Choroid plexus epithelial cell (primary cell): Measurements from ENCODE around the gene PCDHGB2.
"Not testable (repeated sequence)": the region's sequence is repeated elsewhere in the genome, so short reads cannot be mapped to it uniquely, and the experiment has no call there.

Experiments used
- DNase-seq: peaks from one replicate; pipeline ENCODE4 v3.0.0-alpha.2; 2010; ENCODE audit warnings: low read depth
- H3K4me3 ChIP-seq: 2 replicates; pipeline ENCODE4 v1.5.1; 2011; ENCODE audit warnings: low read depth, mild to moderate bottlenecking, control low read depth, low read length, moderate library complexity
- CTCF ChIP-seq: conservative IDR thresholded peaks from 2 replicates; pipeline ENCODE4 v1.5.1; 2011; ENCODE audit warnings: low read depth, mild to moderate bottlenecking, control low read depth, inconsistent platforms, low read length, moderate library complexity

PCDHGB2 gene

GRCh38 chr5:141392429-141393198 is 32.8 kb downstream of the PCDHGB2 start, which contains the start of gene PCDHGA8:
Gene PCDHGA8, plus strand, starts transcription at chr5:141392633. Its CDS starts 181 bp downstream, at chr5:141392814.
- no peak within 1 kb of the TSS for H3K4me3 ChIP-seq
- peak; percentile 8 for TF ChIP-seq CTCF
- peak; percentile 8 for DNase-seq

DNA sequence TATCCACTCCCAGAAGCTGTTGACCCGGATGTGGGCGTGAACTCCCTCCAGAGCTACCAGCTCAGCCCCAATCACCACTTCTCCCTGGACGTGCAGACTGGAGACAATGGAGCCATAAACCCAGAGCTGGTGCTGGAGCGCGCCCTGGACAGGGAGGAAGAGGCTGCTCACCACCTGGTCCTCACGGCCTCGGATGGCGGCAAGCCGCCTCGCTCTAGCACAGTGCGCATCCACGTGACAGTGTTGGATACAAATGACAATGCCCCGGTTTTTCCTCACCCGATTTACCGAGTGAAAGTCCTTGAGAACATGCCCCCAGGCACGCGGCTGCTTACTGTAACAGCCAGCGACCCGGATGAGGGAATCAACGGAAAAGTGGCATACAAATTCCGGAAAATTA is 33.5 kb downstream of the PCDHGB2 start:
- no peak overlapping the region for H3K4me3 ChIP-seq
- TF ChIP-seq CTCF = no peak
- DNase-seq = no peak

DNA sequence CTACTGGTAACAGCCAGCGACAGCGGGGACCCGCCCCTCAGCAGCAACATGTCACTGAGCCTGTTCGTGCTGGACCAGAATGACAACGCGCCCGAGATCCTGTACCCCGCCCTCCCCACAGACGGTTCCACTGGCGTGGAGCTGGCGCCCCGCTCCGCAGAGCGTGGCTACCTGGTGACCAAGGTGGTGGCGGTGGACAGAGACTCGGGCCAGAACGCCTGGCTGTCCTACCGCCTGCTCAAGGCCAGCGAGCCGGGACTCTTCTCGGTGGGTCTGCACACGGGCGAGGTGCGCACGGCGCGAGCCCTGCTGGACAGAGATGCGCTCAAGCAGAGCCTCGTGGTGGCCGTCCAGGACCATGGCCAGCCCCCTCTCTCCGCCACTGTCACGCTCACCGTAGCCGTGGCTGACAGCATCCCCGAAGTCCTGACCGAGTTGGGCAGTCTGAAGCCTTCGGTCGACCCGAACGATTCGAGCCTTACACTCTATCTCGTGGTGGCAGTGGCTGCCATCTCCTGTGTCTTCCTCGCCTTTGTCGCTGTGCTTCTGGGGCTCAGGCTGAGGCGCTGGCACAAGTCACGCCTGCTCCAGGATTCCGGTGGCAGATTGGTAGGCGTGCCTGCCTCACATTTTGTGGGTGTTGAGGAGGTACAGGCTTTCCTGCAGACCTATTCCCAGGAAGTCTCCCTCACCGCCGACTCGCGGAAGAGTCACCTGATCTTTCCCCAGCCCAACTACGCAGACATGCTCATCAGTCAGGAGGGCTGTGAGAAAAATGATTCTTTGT is 34.8 kb downstream of the PCDHGB2 start:
- not testable (repeated sequence) for DNase-seq, H3K4me3 ChIP-seq

- peak within 1 kb of the TSS; percentile 49 for H3K4me3 ChIP-seq
- peak; percentile 68 for DNase-seq
- peak; percentile 67 for TF ChIP-seq CTCF
Observed at GRCh38 chr5:141397756-141398551, 38.2 kb downstream of the PCDHGB2 start, which contains the start of gene PCDHGB5. Gene PCDHGB5, plus strand, starts transcription at chr5:141397947. Its CDS starts 181 bp downstream, at chr5:141398128.

- no peak overlapping the region for H3K4me3 ChIP-seq
- DNase-seq = no peak
- TF ChIP-seq CTCF = no peak
Observed at GRCh38 chr5:141398608-141399007, 38.8 kb downstream of the PCDHGB2 start.

DNA sequence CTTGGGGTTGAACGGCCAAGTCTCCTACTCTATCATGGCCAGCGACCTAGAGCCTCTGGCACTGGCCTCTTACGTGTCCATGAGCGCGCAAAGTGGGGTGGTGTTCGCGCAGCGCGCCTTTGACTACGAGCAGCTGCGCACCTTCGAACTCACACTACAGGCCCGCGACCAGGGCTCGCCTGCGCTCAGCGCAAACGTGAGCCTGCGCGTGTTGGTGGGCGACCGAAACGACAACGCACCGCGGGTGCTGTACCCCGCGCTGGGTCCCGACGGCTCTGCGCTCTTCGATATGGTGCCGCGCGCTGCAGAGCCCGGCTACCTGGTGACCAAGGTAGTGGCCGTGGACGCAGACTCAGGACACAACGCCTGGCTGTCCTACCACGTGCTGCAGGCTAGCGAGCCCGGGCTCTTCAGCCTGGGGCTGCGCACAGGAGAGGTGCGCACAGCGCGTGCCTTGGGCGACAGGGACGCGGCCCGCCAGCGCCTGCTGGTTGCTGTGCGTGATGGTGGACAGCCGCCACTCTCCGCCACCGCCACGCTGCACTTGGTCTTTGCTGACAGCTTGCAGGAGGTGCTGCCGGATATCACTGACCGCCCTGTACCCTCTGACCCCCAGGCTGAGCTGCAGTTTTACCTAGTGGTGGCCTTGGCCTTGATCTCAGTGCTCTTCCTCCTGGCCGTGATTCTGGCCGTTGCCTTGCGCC is 39.9 kb downstream of the PCDHGB2 start:
- TF ChIP-seq CTCF = no peak
- no peak overlapping the region for H3K4me3 ChIP-seq
- no peak for DNase-seq
